HG03521 (cell line): ENCODE results near the gene PPP1R9B.

Experiments used
- ATAC-seq: cut with Tn5 transposase; IDR thresholded peaks from one replicate; pipeline ENCODE4 v1.9.1; 2021; ENCODE audit warnings: mild to moderate bottlenecking, moderate library complexity; ENCODE audit not compliant: unreplicated experiment

Gene PPP1R9B

GRCh38 chr17:50129353-50129727 lies 21.1 kb downstream of the PPP1R9B start:
- no peak for ATAC-seq

- ATAC-seq = no peak
Observed at GRCh38 chr17:50128441-50129352, 21.8 kb downstream of the PPP1R9B start.

GRCh38 chr17:50127697-50128361 lies 22.6 kb downstream of the PPP1R9B start:
- ATAC-seq = no peak

DNA sequence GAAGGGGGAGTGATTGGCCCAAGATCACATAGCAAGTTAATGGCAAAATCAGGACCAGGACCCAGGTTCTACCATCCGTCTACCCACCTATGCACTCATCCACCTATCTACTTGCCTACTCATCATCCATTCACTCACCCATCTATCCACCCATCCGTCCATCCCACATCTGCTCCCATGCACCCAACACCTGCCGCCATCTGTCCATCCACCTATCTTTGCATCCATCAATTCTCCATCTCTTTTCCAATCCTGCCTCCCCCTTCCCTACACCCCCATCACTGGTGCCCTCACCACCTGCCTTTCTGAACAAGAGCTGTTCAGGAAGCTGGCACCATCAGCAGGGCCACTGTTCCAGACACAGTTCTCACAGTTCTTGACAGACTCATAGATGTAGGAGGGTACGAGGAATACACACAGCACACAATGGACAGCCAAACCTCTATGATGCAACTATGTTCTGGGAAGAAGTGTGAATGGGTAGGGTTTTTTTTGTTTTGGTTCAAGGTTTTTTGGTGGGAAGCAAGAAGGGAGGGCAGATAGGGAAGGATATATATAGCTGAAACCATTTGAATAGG lies 25.0 kb downstream of the PPP1R9B start:
- no peak for ATAC-seq

DNA sequence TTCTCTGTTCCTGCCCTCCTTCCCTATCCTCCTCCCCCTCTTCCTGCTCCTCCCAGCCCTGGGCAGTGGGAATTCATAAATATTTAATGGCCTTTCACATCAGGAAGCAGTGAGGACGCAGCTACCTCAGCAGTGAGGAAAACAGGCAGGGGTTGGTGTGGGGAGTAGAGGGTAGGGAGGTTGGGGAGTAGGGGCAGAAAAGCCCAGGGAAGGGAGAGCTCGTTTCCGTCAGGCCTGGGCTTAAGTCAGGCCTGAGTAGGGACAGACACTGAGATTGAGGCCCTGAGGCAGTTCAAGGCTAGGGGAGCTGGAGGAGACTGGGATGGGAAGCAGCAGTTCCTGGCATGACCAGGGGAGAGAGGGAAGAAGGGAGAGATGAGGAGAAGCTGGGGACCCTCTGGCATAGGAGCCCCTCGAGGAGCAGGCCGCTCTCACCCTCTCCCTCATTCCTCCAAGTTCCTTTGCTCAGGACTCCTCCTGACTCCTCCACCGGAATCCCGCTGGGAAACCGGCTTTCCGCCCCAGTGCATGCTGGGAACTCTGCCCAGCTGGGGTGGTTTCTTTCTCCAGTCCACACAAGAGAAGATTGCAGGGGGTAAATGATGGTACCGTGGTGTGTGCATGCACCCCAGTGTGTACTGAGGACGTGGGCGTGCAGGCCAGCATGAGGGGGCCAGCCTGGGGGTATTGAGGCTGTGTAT lies 26.7 kb downstream of the PPP1R9B start:
- no peak for ATAC-seq

GRCh38 chr17:50122945-50123344 lies 27.5 kb downstream of the PPP1R9B start:
- no peak for ATAC-seq

- no peak for ATAC-seq
Observed at GRCh38 chr17:50120475-50121253, 29.8 kb downstream of the PPP1R9B start.

DNA sequence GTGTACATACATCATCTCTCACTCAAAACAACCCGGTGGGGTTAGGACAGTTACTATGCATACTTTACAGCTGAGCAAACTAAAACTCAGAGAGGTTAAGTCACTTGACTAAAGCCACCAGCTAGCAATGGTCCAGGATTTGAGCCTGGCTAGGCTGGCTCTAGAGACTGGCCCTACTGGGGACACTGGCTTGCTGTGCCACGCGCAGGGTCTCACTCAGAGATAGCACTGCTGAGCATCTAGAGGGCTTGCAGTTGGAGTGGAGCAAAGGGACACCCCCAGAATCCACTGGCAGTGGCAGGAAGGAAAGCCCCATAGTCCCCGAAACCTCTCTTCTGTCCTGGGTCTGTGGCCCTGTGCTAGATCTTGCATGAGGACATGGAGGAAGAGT lies 31.7 kb downstream of the PPP1R9B start:
- ATAC-seq = no peak

DNA sequence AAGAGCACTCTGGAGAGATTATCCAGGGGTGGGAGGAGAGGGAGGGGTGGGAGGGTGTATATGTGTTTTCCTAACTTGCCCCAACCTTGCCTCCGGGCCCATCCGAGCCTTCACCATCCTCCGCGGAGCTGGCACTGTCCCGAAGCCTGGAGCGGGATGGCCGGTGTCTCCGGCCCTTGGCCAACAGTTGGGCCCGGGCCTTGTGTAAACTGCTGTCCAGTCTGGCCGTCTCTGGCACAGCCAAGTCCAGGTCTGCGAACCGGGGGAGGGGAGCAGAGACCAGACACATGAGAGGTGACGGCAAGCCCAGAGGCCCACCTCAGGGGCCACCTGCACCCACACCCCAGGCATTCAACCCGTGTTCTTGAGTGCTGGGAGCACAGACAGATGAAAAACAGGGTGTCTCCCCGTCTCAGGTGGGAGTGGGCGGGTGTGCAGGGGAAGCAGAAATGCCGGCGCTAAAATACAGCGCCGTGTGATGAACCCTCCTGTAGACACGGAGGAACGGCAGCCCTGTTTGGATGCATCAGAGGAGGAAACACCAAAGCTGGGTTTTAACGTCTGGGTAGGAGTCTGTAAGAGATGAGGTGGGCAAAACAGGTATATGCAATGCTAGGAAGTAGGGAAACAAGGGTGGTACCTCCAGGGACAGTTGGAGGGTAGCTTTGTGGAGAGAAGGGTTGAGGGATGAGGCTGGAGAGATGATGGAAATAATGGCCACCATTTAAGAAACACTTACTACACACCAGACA lies 32.2 kb downstream of the PPP1R9B start:
- no peak for ATAC-seq

- ATAC-seq = peak; percentile 46
Observed at GRCh38 chr17:50117202-50118051, 33.0 kb downstream of the PPP1R9B start.

DNA sequence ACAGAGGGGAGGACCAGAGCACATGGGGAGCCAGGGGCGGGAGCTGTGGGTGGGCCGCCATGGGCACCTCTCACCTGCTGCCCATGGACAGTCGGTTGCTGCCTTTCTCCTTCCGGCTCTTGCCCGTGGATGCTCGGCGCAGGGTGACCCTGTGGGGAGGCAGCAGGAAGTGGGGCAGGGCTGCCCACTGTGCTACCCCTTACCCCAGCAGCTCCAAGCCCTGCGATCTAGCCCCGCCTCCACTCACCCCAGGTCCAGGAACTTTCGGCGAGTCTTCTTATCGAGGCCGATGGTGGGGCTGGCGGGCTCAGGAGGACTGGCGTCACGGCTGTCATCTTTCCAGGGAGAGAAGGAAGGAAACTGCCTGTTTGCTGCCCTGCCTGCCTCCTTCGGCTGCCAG lies 34.7 kb downstream of the PPP1R9B start:
- ATAC-seq = no peak

- no peak for ATAC-seq
Observed at GRCh38 chr17:50114849-50115357, 35.6 kb downstream of the PPP1R9B start.

GRCh38 chr17:50114401-50114800 lies 36.1 kb downstream of the PPP1R9B start:
- no peak for ATAC-seq

- ATAC-seq = no peak
Observed at GRCh38 chr17:50113624-50114320, 36.7 kb downstream of the PPP1R9B start.

DNA sequence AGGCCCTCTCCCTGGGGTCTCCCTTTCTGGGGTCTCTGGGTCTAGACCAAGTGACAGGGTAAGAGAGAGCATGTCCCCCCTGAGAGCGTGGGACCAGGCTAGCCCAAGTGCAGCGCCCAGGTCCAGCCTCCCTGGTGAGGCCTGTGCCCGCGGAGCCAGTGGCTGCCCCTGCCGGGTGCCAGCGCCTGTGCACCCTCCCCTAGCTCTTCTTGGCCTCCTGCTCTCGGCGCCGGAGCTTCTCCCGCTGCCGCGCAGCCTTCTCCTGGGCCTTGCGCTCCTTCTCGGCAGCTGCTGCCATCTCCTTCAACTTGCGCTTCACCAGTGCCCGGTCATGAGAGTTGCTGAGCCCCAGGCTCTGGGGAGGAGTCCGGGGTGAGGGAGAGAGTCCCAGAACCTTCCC lies 37.8 kb downstream of the PPP1R9B start:
- ATAC-seq = no peak

- no peak for ATAC-seq
Observed at GRCh38 chr17:50111673-50112655, 38.5 kb downstream of the PPP1R9B start.
